ENCODE data around the gene SIGLECL1.
"Not testable (repeated sequence)": the region's sequence is repeated elsewhere in the genome, so short reads cannot be mapped to it uniquely, and the experiment has no call there.

The SIGLECL1 gene

GRCh38 chr19:51250786-51251467 is at the start of gene SIGLECL1:
Gene SIGLECL1, plus strand, starts transcription at chr19:51251080. Its CDS starts 12,993 bp downstream, at chr19:51264073.
- no peak for DNase-seq

- DNase-seq: no peak
Observed at GRCh38 chr19:51201712-51202111, 49.2 kb upstream of the SIGLECL1 start.

- no peak for DNase-seq
Observed at GRCh38 chr19:51203916-51204315, 47.0 kb upstream of the SIGLECL1 start.

DNA sequence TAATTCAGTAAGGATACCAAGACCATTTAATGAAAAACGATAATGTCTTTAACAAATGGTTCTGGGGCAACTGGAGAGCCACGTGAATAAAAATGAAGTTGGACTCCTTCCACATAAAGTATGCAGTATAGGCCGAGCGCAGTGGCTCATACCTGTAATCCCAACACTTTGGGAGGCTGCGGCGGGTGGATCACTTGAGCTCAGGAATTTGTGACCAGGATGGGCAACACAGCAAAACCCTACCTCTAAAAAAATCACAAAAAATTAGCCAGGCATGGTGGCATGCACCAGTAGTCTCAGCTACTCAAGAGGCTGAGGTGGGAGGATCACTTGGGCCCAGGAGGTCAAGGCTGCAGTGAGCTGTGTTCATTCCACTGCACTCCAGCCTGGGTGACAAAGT is 46.6 kb upstream of the SIGLECL1 start:
- DNase-seq: no peak

DNA sequence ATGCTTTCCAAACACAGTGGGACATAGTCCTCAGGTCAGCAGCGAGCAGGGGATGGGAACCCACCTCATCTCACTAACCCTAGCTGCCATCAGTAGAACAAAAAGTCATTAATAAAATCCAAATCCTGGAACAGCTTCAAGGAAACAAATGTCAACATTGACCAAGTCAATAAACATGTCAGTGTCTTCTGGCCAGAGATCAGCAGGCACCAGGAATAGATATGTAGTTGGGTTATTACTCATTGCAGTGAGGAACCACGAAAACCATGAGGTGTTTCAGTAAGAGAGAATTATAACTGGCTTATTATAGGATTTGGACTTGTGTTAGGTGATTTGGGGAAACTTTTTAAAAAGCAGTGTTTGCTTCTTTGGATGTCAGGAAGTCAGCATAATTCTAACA is 43.1 kb upstream of the SIGLECL1 start:
- DNase-seq: no peak

DNA sequence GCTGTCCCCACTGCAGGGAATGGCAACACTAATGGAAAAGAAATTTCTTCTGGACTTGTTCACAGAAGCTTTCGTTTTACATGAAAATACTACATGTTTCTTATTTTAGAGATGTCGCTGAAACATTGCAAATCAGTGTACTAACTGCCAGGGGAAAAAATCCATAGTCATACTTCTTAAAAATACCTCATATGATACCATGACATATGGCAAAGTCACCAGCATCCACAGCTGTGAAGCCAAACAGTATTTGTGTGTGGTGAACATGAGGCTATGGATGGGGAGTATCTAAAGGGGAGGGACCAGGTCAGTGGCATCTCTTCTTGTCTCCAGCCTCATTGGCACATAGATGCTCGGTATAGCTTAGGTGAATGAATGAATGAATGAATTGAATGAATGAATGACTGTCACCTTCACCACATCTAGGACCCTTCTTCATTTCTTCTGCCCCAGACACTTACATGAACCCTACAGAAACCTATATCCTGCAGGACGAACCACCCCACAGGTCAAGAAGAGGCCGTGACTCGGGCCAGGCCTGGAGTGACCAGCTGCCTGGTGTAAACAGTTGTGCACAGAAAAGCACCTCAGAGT is 40.6 kb upstream of the SIGLECL1 start:
- no peak for DNase-seq

GRCh38 chr19:51210874-51211361 is 40.0 kb upstream of the SIGLECL1 start:
- DNase-seq: not testable (repeated sequence)

- no peak for DNase-seq
Observed at GRCh38 chr19:51211833-51212232, 39.0 kb upstream of the SIGLECL1 start.

- DNase-seq: no peak
Observed at GRCh38 chr19:51219307-51219706, 31.6 kb upstream of the SIGLECL1 start.

DNA sequence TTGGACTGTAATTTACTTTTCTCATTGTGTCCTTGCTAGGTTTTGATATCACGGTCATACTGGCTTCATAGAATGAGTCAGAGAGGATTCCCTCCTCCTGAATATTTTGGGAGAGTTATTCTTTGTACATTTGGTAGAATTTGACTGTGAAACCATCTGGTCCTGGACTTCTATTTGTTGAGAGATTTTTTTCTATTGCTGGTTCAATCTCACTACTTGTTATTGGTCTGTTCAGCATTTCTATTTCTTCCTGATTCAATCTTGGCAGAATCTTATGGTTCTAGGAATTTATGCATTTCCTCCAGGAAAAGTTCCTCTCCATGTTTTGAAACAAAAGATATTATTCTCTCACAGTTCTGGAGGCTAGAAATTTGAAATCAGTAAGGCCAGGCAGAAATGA is 30.9 kb upstream of the SIGLECL1 start:
- DNase-seq: no peak

- DNase-seq: no peak
Observed at GRCh38 chr19:51220996-51221395, 29.9 kb upstream of the SIGLECL1 start.

DNA sequence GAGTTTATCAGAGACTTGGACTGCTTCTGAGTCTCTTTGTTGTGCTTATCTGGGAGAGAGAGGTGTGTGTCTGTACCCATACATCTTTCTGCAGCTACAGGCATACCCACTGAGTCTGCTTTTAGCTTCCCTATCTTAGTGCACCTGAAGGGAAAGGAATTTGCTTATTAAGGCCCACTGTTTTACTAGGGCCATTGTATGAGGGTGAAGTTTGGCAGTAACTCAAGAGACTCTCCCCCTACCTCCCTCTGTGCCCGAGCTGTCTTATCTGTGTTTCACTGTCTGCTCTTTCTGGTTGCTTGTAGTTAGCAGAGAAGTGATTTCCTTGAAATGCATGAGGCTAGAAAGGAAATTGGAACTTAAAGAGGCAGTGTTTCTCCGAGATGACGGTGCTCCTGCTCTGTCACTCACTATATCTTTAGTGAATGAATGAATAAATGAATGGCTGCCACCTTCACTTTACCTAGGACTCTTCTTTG is 26.7 kb upstream of the SIGLECL1 start:
- DNase-seq: no peak

DNA sequence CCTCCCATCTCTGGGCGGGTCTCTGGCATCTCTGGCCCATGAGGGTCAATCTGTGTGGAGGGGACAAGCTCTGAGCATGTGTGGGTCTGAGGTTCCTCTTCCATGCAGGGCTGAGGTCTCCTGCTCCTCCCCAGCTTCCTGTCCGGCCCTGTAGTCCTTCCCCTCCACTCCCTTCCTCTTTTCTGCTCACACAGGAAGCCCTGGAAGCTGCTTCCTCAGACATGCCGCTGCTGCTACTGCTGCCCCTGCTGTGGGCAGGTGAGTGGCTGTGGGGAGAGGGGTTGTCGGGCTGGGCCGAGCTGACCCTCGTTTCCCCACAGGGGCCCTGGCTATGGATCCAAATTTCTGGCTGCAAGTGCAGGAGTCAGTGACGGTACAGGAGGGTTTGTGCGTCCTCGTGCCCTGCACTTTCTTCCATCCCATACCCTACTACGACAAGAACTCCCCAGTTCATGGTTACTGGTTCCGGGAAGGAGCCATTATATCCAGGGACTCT is 25.9 kb upstream of the SIGLECL1 start, which contains the start of gene CD33:
TSS of gene CD33 (plus strand) at position 183 of the 496 bp plus-strand sequence. CDS start at position 222, 39 bp downstream.
- DNase-seq: not testable (repeated sequence)

DNA sequence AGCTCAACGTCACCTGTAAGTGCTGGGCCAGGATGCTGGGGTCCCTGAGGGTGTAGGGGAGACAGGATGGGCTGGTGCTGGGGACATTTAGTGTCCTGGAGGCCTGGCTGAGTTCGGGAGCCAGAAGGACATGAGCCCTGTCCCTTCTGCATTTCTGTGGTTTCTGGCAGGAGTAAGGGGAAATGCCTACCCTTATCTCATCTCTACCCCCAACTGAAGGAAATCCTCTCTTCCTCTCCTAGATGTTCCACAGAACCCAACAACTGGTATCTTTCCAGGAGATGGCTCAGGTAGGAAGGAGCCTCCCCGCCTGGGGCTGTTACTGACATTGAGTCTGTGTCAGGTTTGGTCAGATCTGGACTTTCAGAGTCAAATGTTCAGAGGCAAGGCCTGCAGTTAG is 24.8 kb upstream of the SIGLECL1 start:
- DNase-seq: no peak

DNA sequence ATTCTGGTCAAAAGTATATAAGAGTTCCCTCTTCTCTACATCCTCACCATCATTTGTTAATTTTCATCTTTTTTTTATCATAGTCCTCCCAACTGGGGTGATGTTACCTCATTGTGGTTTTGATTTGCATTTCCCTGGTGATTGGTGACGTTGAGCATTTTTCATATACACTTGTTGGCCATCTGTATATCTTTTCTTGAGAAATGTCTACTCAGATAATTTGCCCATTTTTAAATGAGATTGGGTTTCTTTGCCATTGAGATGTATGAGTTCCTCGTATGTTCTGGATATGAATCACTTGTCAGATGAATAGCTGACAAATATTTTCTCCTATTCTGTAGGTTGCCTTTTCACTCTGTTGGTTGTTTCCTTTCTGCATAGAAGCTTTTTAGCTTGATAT is 23.6 kb upstream of the SIGLECL1 start:
- no peak for DNase-seq

DNA sequence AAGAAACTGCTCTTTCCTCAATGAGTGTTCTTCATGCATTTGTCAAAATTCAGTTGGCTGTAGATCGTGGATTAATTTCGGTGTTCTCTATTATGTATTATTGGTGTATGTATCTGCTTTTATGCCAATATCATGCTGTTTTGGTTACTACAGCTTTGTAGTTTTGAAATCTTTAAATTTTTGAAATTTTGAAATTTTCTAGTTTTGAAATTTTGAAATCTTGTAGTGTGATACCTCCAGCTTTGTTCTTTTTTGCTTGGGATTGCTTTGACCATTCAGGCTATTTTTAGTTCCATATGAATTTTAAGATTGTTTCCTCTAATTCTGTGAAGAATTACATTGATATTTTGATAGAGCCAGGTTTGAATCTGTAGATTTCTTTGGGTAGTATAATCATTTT is 22.9 kb upstream of the SIGLECL1 start:
- DNase-seq: no peak

DNA sequence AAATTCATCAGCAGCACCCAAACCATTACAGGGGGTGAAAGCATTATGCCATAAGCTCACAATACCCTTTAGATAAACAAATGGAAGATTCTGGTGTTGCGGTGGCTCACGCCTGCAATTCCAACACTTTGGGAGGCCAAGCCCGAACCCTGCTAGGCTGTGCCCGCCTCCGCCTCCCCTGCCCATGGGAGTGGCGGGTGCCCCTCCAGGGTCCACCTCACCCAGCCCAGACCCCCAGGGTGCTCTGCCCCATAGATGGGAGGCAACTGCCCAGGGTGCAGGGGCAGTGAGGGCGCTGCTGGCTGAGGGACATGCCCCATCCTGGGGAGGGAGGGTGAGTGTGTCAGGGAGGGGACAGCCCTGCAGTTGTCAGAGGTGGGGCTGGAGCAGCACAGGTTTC is 10.0 kb upstream of the SIGLECL1 start:
- DNase-seq: no peak

GRCh38 chr19:51242881-51243630 is 7.8 kb upstream of the SIGLECL1 start:
- DNase-seq: no peak

DNA sequence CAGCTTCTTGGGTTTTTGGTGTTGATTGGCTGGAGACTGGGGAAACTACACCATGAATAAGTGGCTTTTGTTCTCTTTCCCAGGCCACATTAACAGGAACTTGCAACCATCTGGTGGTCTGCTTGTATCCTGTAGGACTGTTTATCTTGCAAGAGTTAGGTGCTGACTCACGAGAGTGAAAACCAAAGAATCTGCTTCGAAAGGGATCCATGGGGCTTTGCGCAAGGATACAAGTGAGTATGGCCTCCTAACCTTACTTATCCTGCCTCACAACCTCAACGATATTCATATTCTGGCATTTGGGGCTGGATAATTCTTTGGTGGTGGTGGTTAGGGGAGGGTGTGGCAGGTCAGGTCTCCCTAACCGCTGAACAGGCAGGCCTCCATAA is 4.7 kb upstream of the SIGLECL1 start:
- no peak for DNase-seq

- DNase-seq: no peak
Observed at GRCh38 chr19:51247972-51248590, 2.8 kb upstream of the SIGLECL1 start.

- DNase-seq: no peak
Observed at GRCh38 chr19:51251468-51251820, 564 bp downstream of the SIGLECL1 start.

DNA sequence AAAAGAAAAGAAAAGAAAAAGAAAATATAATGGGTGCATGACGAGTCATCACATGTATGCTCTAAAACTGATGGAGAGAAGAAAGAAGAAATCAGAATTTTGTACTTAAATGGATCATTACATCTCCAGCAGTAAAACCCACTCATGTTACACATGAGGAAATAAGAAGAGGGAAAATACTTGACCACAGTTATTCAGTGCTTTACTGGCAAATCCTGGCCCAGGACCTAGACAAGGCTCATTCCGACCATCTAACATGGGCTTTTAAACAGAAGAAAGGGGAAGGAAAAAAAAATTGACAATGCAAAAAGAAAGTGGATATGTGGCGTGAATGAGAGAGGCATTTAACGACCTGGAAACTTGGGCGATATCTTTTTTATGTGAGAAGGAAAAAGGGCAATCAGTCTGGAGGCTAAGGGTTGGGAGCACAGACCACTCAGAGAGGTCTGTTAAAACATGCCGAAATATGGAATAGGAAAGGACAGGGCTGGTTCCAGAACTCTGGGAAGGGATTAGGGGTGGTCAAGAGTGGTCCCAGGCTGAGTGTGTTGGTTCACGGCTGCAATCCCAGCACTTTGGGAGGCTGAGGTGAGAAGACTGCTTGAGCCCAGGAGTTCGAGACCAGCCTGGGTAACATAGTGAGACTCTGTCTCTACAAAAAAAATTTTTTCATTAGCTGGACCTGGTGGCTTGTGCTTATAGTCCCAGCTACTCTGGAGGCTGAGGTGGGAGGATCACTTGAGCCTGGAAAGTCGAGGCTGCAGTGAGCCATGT is 1.6 kb downstream of the SIGLECL1 start:
- DNase-seq: no peak
